Osteocyte (in vitro differentiated cells): ENCODE measurements around the gene GLIPR1L2. TPM values are rescaled to one million over a fixed set of nuclear protein-coding genes. Genes with fewer than 3 reads are reported as not detected.
"Not testable (repeated sequence)": the region's sequence is repeated elsewhere in the genome, so short reads cannot be mapped to it uniquely, and the experiment has no call there.

Experiments
- DNase-seq: peaks from one replicate; pipeline ENCODE4 v3.0.0; 2021; ENCODE audit warnings: mixed read lengths; ENCODE audit not compliant: unreplicated experiment; ENCODE audit errors: extremely low spot score
- H3K27ac Mint-ChIP-seq: one replicate; pipeline ENCODE4 v1.8.0; 2021; ENCODE audit warnings: mild to moderate bottlenecking, mixed read lengths; ENCODE audit not compliant: unreplicated experiment
- H3K27me3 Mint-ChIP-seq: one replicate; pipeline ENCODE4 v1.8.0; 2021; ENCODE audit warnings: mixed read lengths; ENCODE audit not compliant: unreplicated experiment
- H3K36me3 Mint-ChIP-seq: one replicate; pipeline ENCODE4 v1.8.0; 2021; ENCODE audit warnings: mixed read lengths; ENCODE audit not compliant: unreplicated experiment
- H3K4me1 Mint-ChIP-seq: one replicate; pipeline ENCODE4 v1.8.0; 2021; ENCODE audit warnings: mixed read lengths; ENCODE audit not compliant: unreplicated experiment
- H3K4me3 Mint-ChIP-seq: one replicate; pipeline ENCODE4 v1.8.0; 2021; ENCODE audit warnings: mild to moderate bottlenecking, moderate library complexity, mixed read lengths; ENCODE audit not compliant: unreplicated experiment
- H3K9me3 Mint-ChIP-seq: one replicate; pipeline ENCODE4 v1.8.0; 2021; ENCODE audit warnings: mixed read lengths; ENCODE audit not compliant: unreplicated experiment
- total RNA-seq: library from RNA; stranded (reverse); gene quantifications from 2 replicates; pipeline ENCODE4 v1.2.1, GENCODE V29; 2021
- TF ChIP-seq, protein P1 (sequence below): fragments of 200-600 bp; sonication (generic); IDR thresholded peaks from 2 replicates; pipeline ENCODE4 v1.5.0; 2021; ENCODE audit warnings: antibody characterized with exemption, mild to moderate bottlenecking, moderate library complexity

Gene GLIPR1L2
- total RNA-seq, 1 donor from 2014 or later: 0.78 TPM

DNA sequence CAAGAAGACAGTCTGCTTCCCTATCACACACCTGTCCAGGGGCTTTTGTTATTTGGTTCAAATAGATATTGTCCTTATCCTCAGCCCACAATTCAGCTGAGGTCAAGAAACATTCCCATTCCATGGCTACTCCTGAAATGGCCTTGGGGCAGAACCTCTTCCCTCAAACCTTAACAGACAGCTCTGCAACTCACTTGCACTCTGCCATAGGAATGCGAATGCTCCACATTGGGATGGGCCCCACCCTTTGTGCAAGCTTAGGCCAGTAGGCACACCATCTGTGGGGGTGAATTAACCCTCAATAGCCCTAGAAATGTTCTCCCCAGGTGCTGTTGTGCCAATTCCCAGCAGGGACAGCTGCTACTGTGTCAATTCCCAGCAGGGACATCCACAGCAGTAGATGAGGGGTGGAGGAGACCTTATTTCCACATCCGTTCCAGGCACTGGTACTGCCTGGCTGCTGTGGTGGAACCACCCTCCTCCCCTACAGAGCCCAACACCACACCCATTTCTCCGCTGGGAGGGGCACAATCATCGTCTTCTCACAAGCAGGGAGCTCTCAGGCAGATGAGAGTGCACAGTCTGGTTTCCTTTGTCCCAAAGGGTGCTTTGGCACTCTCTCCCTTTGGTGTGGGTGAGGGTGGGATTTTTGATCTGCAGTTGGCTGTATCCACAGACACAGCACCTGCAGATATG lies 47.3 kb downstream of the GLIPR1L2 start:
- Mint-ChIP-seq H3K36me3 (no peaks in the 10 kb centered on the region), H3K4me3 (no peak overlapping the region), H3K4me1 (no peaks in the 10 kb centered on the region), H3K9me3 (peaks cover 26% of the 10 kb centered on the region), H3K27ac (no peak overlapping the region), H3K27me3 (no peaks in the 10 kb centered on the region)
- TF ChIP-seq, protein P1, sequence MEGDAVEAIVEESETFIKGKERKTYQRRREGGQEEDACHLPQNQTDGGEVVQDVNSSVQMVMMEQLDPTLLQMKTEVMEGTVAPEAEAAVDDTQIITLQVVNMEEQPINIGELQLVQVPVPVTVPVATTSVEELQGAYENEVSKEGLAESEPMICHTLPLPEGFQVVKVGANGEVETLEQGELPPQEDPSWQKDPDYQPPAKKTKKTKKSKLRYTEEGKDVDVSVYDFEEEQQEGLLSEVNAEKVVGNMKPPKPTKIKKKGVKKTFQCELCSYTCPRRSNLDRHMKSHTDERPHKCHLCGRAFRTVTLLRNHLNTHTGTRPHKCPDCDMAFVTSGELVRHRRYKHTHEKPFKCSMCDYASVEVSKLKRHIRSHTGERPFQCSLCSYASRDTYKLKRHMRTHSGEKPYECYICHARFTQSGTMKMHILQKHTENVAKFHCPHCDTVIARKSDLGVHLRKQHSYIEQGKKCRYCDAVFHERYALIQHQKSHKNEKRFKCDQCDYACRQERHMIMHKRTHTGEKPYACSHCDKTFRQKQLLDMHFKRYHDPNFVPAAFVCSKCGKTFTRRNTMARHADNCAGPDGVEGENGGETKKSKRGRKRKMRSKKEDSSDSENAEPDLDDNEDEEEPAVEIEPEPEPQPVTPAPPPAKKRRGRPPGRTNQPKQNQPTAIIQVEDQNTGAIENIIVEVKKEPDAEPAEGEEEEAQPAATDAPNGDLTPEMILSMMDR: no peak
- no peak for DNase-seq

DNA sequence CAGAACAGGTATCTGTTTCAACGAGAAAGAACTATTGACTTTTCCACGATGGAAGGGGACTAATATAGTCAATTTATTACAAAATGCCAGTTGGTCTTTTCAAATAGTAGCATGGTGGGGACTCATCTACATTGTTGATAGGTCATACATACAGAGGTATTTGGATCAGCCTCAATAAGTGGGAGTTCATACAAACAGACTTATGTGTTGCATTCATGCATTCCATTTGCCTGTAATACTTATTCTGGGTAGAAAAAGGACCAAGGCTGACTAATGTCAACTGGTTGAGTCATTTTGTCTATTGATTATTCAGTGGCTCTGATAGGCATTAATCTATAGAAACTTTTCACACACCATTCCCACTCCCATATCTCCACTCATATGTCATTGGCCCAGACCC lies 48.2 kb downstream of the GLIPR1L2 start:
- TF ChIP-seq, protein P1: no peak
- Mint-ChIP-seq H3K27me3 (no peaks in the 10 kb centered on the region), H3K9me3 (peaks cover 26% of the 10 kb centered on the region), H3K4me3 (no peak overlapping the region), H3K36me3 (no peaks in the 10 kb centered on the region), H3K27ac (no peak overlapping the region), H3K4me1 (peaks cover 4% of the 10 kb centered on the region)
- DNase-seq: no peak

- TF ChIP-seq, protein P1: no peak
- Mint-ChIP-seq H3K4me1 (peaks cover 8% of the 10 kb centered on the region), H3K4me3 (no peak overlapping the region), H3K9me3 (peaks cover 24% of the 10 kb centered on the region), H3K36me3 (no peaks in the 10 kb centered on the region), H3K27ac (no peak overlapping the region), H3K27me3 (no peaks in the 10 kb centered on the region)
- no peak for DNase-seq
These were observed 49.0 kb downstream of the GLIPR1L2 start for GRCh38 chr12:75439930-75440329.

DNA sequence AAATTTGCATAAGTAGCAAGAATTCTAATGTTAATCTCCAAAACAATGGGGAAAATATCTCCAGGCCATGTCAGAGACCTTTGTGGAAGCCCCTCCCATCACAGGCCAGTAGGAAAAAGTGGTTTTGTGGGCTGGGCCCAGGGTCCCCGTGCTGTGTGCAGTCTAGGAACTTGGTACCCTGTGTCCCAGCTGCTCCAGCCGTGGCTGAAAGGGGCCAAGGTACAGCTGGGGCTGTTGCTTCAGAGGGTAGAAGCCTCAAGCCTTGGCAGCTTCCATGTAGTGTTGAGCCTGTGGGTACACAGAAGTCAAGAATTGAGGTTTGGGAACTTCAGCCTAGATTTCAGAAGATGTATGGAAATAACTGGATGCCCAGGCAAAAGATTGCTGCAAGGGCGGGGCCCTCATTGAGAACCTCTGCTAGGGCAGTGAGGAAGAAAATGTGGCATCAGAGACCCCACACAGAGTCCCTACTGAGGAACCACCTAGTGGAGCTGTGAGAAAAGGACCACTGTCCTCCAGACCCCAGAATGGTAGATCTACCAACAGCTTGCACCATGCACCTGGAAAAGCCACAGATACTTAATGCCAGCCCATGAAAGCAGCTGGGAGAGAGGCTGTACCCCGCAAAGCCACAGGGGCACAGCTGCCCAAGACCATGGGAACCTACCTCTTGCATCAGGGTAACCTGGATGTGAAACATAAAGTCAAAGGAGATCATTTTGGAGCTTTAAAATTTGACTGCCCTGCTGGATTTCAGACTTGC lies 51.0 kb downstream of the GLIPR1L2 start:
- DNase-seq, H3K4me3 Mint-ChIP-seq, H3K36me3 Mint-ChIP-seq, H3K27me3 Mint-ChIP-seq, H3K27ac Mint-ChIP-seq: not testable (repeated sequence)
- Mint-ChIP-seq H3K4me1 (peaks cover 11% of the 10 kb centered on the region), H3K9me3 (peaks cover 12% of the 10 kb centered on the region)

DNA sequence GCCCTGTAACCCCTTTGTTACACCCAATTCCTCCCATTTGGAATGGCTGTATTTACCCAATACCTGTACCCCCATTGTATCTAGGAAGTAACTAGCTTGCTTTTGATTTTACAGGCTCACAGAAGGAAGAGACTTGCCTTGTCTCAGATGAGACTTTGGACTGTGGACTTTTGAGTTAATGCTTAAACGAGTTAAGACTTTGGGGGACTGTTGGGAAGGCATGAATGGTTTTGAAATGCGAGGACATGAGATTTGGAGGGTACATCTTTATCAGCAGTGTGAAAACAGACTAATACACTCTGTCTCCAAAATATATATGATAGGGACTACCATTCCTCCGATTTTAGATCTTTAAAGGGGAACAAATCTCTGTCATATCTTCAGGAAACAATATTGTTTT lies 51.6 kb downstream of the GLIPR1L2 start:
- H3K9me3 Mint-ChIP-seq, H3K27me3 Mint-ChIP-seq: not testable (repeated sequence)

DNA sequence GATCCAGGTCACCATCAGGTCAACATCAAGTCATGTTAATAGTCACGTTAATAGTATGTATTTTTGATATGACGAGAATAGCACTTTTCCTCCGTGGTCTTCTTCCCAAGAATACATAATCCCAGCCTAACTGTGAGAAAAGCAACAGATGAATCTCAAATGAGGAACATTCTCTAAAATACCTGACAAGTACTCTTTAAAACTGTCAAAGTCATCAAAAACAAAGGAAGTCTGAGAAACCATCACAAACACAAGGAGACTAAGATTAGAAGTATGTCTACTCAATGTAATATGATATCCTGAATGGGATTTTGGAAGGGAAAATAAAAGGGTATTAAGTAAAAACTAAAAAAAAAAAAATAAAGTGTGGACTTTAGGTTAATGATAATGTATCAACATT lies 52.8 kb downstream of the GLIPR1L2 start:
- H3K36me3 Mint-ChIP-seq: no peaks in the 10 kb centered on the region
- H3K4me3 Mint-ChIP-seq: no peak overlapping the region
- H3K27ac Mint-ChIP-seq: no peak overlapping the region
- H3K27me3 Mint-ChIP-seq: no peaks in the 10 kb centered on the region
- TF ChIP-seq, protein P1: no peak
- peaks cover 20% of the 10 kb centered on the region for H3K4me1 Mint-ChIP-seq
- no peak for DNase-seq
- H3K9me3 Mint-ChIP-seq: peaks cover 9% of the 10 kb centered on the region

More for the DNA sequence above, 51.6 kb downstream of the GLIPR1L2 start:
- H3K27ac Mint-ChIP-seq, H3K36me3 Mint-ChIP-seq, DNase-seq, H3K4me3 Mint-ChIP-seq: not testable (repeated sequence)
- peaks cover 17% of the 10 kb centered on the region for H3K4me1 Mint-ChIP-seq
